Coronary artery (tissue), 2 donors: ENCODE data around the gene MLLT6.

Experiments
- DNase-seq: peaks from one replicate; pipeline ENCODE4 v3.0.0-alpha.2; 2017; ENCODE audit warnings: low spot score
- H3K27ac ChIP-seq, 2 donors: fragments of 200-600 bp; sonication (generic); one replicate each; pipeline ENCODE4 v1.5.1; 2016 to 2019
- H3K4me3 ChIP-seq: fragments of 200-600 bp; sonication (generic); 2 replicates; pipeline ENCODE4 v1.5.1; 2016; ENCODE audit warnings: mild to moderate bottlenecking, moderate library complexity
- CTCF ChIP-seq: fragments of 200-600 bp; sonication (generic); IDR thresholded peaks from one replicate; pipeline ENCODE4 v1.5.1; 2019; ENCODE audit warnings: antibody characterized with exemption

The MLLT6 gene

DNA sequence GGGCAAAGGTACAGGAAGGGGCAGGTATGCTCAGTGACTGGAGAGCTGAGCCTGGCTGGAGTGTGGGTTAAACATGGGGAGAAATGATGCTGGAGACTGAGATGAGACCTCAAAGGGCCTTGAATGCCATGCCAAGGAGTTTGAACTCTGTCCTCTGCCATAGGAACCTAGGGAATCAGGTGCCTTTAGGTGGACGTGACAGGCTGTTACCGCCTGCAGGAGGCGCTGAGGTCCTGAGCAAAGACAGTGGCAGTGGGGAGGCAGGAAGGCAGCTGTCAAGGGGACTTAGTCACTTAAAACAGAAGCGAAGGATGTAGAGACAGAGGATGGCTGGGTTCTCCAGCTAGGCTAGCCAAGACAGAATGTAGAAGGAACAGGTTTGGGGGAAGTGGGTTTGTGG is 56.5 kb downstream of the MLLT6 start:
- Histone ChIP-seq H3K4me3 (no peak overlapping the region), H3K27ac (no peak overlapping the region)
- TF ChIP-seq CTCF: no peak
- no peak for DNase-seq

- TF ChIP-seq CTCF: no peak
- no peak overlapping the region for H3K4me3 ChIP-seq
- DNase-seq: no peak
- H3K27ac ChIP-seq: no peak overlapping the region
Measured at GRCh38 chr17:38762231-38762630, 57.2 kb downstream of the MLLT6 start.

DNA sequence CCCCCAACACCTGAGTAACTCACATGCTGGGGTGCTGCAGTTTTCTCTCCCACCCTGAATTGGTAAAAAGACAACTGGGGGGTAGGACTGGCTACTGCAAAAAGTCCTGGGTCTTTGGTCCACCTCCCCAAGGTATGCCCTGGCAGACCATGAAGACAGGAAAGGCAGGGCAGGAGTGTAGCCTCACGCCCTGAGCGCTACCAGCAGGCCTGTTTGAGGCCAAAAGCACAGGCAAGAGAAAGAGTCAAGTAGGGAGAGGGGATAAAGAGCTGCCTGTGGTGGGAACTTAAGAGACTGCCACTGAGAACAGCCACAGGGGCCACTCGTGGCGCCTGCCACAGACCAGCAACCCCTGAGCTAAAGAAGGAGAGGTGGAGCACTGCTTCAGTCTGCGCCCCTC is 61.3 kb downstream of the MLLT6 start:
- TF ChIP-seq CTCF: no peak
- no peak for DNase-seq
- Histone ChIP-seq H3K4me3 (no peak overlapping the region), H3K27ac (no peak overlapping the region)

- H3K27ac ChIP-seq: no peak overlapping the region
- no peak for DNase-seq
- no peak for TF ChIP-seq CTCF
- no peak overlapping the region for H3K4me3 ChIP-seq
Measured at GRCh38 chr17:38768417-38768816, 63.3 kb downstream of the MLLT6 start.

- no peak overlapping the region for H3K27ac ChIP-seq
- DNase-seq: no peak
- no peak for TF ChIP-seq CTCF
- H3K4me3 ChIP-seq: no peak overlapping the region
Measured at GRCh38 chr17:38773258-38773657, 68.2 kb downstream of the MLLT6 start.

DNA sequence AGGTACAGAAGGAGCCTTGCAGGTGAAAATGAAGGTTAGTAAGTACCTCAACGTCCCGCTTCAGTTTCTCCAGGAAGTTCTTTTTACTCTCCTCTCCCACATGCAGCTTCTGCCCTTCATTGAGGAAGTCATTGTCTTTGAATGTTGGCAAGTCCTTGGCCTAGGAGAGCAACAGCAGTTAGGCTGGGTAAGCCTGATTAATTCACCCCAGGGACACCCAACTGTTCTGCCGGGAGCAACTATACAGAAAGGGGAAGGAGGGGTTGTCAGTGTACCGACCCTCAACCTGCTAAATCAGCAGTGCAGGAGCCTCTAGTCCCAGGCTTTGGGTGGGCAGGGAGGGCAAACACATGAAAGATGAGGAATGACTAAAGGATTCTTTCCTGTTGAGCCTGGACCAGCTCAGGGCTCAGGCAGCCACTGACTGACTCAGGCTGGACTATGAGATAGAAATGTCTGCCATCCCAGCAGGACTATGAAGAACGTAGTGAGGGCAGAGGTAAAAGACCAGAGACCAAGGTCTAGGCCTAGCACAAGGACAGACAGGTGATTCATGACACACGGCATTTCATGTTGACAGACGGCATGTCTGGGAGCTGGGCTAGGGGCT is 72.7 kb downstream of the MLLT6 start:
- no peak overlapping the region for H3K4me3 ChIP-seq
- no peak for DNase-seq
- H3K27ac ChIP-seq: no peak overlapping the region
- TF ChIP-seq CTCF: no peak
